H7 (cell line): ENCODE results near the gene SRRM5. TPM values are rescaled to one million over a fixed set of nuclear protein-coding genes. Genes with fewer than 3 reads are reported as not detected.

Experiments used
- DNase-seq: peaks from one replicate; pipeline ENCODE4 v3.0.0; 2012
- H3K27me3 ChIP-seq: 2 replicates; pipeline ENCODE4 v1.6.0; 2011; ENCODE audit warnings: mild to moderate bottlenecking, low read length; ENCODE audit not compliant: control insufficient read depth, insufficient read depth
- H3K36me3 ChIP-seq: replicated peaks from 2 replicates; pipeline ENCODE4 v1.5.1; 2011; ENCODE audit warnings: low read length; ENCODE audit not compliant: control insufficient read depth, insufficient read depth
- H3K4me3 ChIP-seq: 2 replicates; pipeline ENCODE4 v1.5.1; 2011; ENCODE audit warnings: low read depth, mild to moderate bottlenecking, control low read depth, low read length, moderate library complexity; ENCODE audit not compliant: insufficient read depth
- total RNA-seq: library from RNA; depleted of rRNA; stranded (reverse); fragments of >200 nt; shearing (Covaris generic); gene quantifications from 2 replicates; pipeline ENCODE4 v1.2.3, GENCODE V29; 2014; rRNA removed

The SRRM5 gene
- total RNA-seq, result 0.21 and 0.26 TPM in 2 replicates

GRCh38 chr19:43611788-43612187 is at the start of gene SRRM5:
Gene SRRM5, plus strand, starts transcription at chr19:43612088. Its CDS starts 34 bp downstream, at chr19:43612122.
- DNase-seq, result no peak
- H3K27me3 ChIP-seq, result no peaks in the 10 kb centered on the region
- no peak within 1 kb of the TSS for H3K4me3 ChIP-seq
- H3K36me3 ChIP-seq, result no peaks in the 10 kb centered on the region; the same call in 1 of the 2 replicates

GRCh38 chr19:43562226-43562697 is 49.6 kb upstream of the SRRM5 start:
- no peak for DNase-seq
- peaks cover 2% of the 10 kb centered on the region for H3K36me3 ChIP-seq
- H3K4me3 ChIP-seq, result no peak overlapping the region
- H3K27me3 ChIP-seq, result no peaks in the 10 kb centered on the region

- Histone ChIP-seq H3K36me3 (peaks cover 2% of the 10 kb centered on the region), H3K4me3 (no peak overlapping the region), H3K27me3 (no peaks in the 10 kb centered on the region)
- DNase-seq, result no peak
These were observed 49.1 kb upstream of the SRRM5 start for GRCh38 chr19:43562698-43563241.

- DNase-seq, result no peak
- Histone ChIP-seq H3K27me3 (no peaks in the 10 kb centered on the region), H3K4me3 (no peak overlapping the region), H3K36me3 (peaks cover 2% of the 10 kb centered on the region)
These were observed 48.0 kb upstream of the SRRM5 start for GRCh38 chr19:43563816-43564457.

GRCh38 chr19:43564800-43565199 is 47.1 kb upstream of the SRRM5 start:
- no peak overlapping the region for H3K4me3 ChIP-seq
- H3K36me3 ChIP-seq, result peaks cover 2% of the 10 kb centered on the region
- DNase-seq, result no peak
- no peaks in the 10 kb centered on the region for H3K27me3 ChIP-seq

GRCh38 chr19:43569657-43570056 is 42.2 kb upstream of the SRRM5 start:
- no peak for DNase-seq
- no peak overlapping the region for H3K4me3 ChIP-seq

GRCh38 chr19:43570174-43570791 is 41.6 kb upstream of the SRRM5 start:
- DNase-seq, result no peak
- Histone ChIP-seq H3K36me3 (peaks cover 1% of the 10 kb centered on the region), H3K4me3 (no peak overlapping the region), H3K27me3 (no peaks in the 10 kb centered on the region)

More at GRCh38 chr19:43569657-43570056, 42.2 kb upstream of the SRRM5 start:
- H3K36me3 ChIP-seq, result peaks cover 1% of the 10 kb centered on the region
- H3K27me3 ChIP-seq, result no peaks in the 10 kb centered on the region

- H3K4me3 ChIP-seq, result no peak overlapping the region
- H3K27me3 ChIP-seq, result no peaks in the 10 kb centered on the region
- no peak for DNase-seq
- H3K36me3 ChIP-seq, result peaks cover 1% of the 10 kb centered on the region
These were observed 39.7 kb upstream of the SRRM5 start for GRCh38 chr19:43572171-43572588.

- Histone ChIP-seq H3K27me3 (no peaks in the 10 kb centered on the region), H3K4me3 (peak overlapping the region; percentile 67)
- DNase-seq, result no peak
These were observed 37.3 kb upstream of the SRRM5 start for GRCh38 chr19:43574424-43575155.

GRCh38 chr19:43575156-43575950 is 36.5 kb upstream of the SRRM5 start, which contains the start of the genes PINLYP and XRCC1:
Gene PINLYP, plus strand, starts transcription at chr19:43575801. Its CDS starts 1,391 bp downstream, at chr19:43577192.
Gene XRCC1, minus strand, starts transcription at chr19:43575527. Its CDS starts 69 bp downstream, at chr19:43575458.
- peak; percentile 97 for DNase-seq
- Histone ChIP-seq H3K27me3 (no peaks in the 10 kb centered on the region), H3K4me3 (peak within 1 kb of the TSS; percentile 67), H3K36me3 (peaks cover 1% of the 10 kb centered on the region)

More at GRCh38 chr19:43574424-43575155, 37.3 kb upstream of the SRRM5 start:
- H3K36me3 ChIP-seq, result peaks cover 1% of the 10 kb centered on the region

GRCh38 chr19:43575955-43576878 is 35.7 kb upstream of the SRRM5 start:
- Histone ChIP-seq H3K27me3 (no peaks in the 10 kb centered on the region), H3K4me3 (peak overlapping the region; percentile 33), H3K36me3 (peaks cover 1% of the 10 kb centered on the region; the same call in 1 of the 2 replicates)
- DNase-seq, result no peak

- DNase-seq, result no peak
- H3K27me3 ChIP-seq, result no peaks in the 10 kb centered on the region
- no peaks in the 10 kb centered on the region for H3K36me3 ChIP-seq
- no peak overlapping the region for H3K4me3 ChIP-seq
These were observed 33.1 kb upstream of the SRRM5 start for GRCh38 chr19:43578787-43579186.

GRCh38 chr19:43581467-43581866 is 30.4 kb upstream of the SRRM5 start:
- no peak overlapping the region for H3K4me3 ChIP-seq
- H3K27me3 ChIP-seq, result no peaks in the 10 kb centered on the region
- DNase-seq, result no peak
- no peaks in the 10 kb centered on the region for H3K36me3 ChIP-seq
